ENCODE measurements around the gene NRSN2.

The NRSN2 gene

DNA sequence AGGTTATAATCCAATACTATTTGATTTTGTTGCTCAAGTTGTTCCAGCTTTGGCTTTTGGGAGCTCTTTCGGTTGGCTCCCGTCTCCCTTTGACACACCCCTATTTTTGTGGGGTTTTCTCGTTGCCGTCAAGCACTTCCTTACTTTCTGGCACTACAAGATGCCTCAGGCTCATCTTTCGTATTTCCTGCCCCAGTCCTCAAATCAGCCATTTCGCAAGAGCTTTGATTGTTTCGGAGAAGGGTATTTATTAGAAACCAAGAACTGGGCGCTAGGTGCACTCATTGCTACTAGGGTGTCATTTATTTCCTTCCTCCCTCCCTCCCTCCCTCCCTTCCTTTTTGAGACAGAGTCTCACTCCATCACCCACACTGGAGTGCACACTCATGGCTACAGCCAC lies 34.8 kb upstream of the NRSN2 start:
- no peaks in the 10 kb centered on the region for H3K27me3 Mint-ChIP-seq
- peaks cover 6 to 7% of the 10 kb centered on the region in 2 donors for H3K4me1 Mint-ChIP-seq (ENCODE audit: low read depth in 2 of 2)
- peaks cover 3% of the 10 kb centered on the region for H3K36me3 Mint-ChIP-seq (ENCODE audit: insufficient read depth)
- H3K9me3 Mint-ChIP-seq, result no peaks in the 10 kb centered on the region
- no peak for DNase-seq
- no peak for ATAC-seq (replicated peaks)
- H3K4me3 Mint-ChIP-seq, result no peak overlapping the region
- no peak overlapping the region for H3K27ac Mint-ChIP-seq

DNA sequence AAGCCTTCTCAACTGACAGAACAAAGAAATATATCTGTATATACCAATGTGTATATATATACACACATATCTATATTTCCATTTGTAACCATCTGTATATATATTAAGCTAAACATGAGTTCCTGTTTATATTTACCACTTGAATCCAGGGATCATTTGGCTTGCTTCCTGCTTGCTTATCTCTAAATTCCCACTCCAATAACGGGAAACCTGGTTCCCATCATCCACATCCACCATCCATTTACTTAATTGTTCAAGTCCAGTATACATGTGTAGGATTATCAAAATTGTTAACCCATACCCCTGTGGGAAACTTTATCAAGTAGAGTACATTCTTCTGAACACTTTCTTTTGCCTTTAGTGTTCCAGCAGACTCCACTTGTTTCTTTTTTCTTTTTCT lies 34.0 kb upstream of the NRSN2 start:
- no peak for ATAC-seq (replicated peaks)
- Mint-ChIP-seq H3K27ac (no peak overlapping the region), H3K9me3 (no peaks in the 10 kb centered on the region), H3K36me3 (ENCODE audit: insufficient read depth) (peaks cover 3% of the 10 kb centered on the region), H3K4me1 (ENCODE audit: low read depth in 2 of 2) (peaks cover 6 to 7% of the 10 kb centered on the region in 2 donors), H3K27me3 (no peaks in the 10 kb centered on the region), H3K4me3 (no peak overlapping the region)
- no peak for DNase-seq

DNA sequence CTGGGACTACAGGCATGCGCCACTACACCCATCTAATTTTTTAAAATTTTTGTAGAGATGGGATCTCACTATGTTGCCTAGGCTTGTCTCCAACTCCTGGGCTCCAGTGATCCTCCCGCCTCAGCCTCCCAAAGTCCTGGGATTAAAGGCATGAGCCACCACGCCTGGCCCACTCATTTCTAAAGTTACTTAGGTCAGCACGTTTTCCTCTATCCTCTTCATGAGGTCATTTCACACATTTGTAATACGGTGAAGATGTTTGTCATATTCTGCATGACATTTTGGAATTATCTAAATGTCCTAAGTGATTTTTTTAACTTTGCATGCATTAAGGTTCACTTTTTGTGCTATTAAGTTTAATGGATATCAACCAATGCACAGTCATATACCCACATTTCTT lies 33.5 kb upstream of the NRSN2 start:
- H3K27me3 Mint-ChIP-seq, result no peaks in the 10 kb centered on the region
- no peak for ATAC-seq (replicated peaks)
- H3K36me3 Mint-ChIP-seq (ENCODE audit: insufficient read depth), result peaks cover 3% of the 10 kb centered on the region
- no peaks in the 10 kb centered on the region for H3K9me3 Mint-ChIP-seq
- H3K27ac Mint-ChIP-seq, result no peak overlapping the region
- H3K4me3 Mint-ChIP-seq, result no peak overlapping the region
- DNase-seq, result no peak
- H3K4me1 Mint-ChIP-seq (ENCODE audit: low read depth in 2 of 2), result peaks cover 6 to 7% of the 10 kb centered on the region in 2 donors

DNA sequence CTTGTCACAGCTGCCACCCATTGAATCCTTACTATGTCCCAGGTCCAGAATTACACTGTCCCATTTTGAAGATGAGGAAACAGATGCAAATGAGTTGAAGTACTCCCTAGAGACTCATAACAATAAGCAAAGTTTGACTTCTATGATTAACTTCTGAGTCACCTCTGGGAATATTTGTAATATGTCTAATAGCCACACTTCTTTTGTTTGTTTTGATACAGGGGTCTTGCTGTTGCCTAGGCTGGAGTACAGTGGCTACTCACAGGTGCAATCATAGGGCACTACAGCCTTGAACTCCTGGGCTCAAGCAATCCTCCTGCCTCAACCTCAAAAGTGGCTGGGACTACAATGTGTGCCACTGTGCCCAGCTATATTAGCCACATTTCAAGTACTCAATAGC lies 33.0 kb upstream of the NRSN2 start:
- Mint-ChIP-seq H3K27me3 (no peaks in the 10 kb centered on the region), H3K27ac (no peak overlapping the region), H3K4me3 (no peak overlapping the region), H3K36me3 (ENCODE audit: insufficient read depth) (peaks cover 8% of the 10 kb centered on the region), H3K9me3 (no peaks in the 10 kb centered on the region), H3K4me1 (ENCODE audit: low read depth in 2 of 2) (peaks cover 6 to 7% of the 10 kb centered on the region in 2 donors)
- no peak for ATAC-seq (replicated peaks)
- DNase-seq, result no peak

DNA sequence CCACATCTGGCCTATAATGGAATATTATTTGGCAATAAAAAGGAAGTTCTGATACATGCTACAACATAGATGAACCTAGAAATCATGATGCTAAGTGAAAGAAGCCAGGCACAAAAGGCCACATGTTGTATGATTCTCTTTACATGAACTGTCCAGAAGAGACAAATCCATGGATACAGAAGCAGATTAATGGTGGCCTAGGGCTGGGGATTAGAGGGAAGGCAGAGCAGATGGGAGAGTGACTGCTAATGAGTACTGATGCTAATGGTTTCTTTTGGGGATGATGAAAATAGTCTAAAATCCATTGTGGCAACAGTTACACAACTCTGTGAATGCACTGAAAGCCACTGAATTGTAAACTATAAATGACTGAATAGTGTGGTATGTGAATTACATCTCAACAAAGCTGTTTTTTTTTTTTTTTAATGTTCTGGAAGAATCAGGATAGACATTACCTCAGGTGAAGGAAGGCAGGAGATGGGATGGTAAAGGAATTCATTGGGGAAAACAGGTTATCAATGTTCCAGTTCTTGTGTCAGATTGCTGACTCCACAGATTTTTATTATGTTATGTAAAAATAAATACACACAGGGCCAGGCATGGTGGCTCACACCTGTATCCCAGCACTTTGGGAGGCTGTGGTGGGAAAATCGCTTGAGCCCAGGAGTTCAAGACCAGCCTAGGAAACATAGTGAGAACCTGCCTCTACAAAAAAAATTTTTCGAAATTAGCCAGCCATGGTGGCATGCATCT lies 30.4 kb upstream of the NRSN2 start:
- Mint-ChIP-seq H3K9me3 (no peaks in the 10 kb centered on the region), H3K27ac (no peak overlapping the region), H3K36me3 (ENCODE audit: insufficient read depth) (peaks cover 4% of the 10 kb centered on the region), H3K4me1 (ENCODE audit: low read depth in 2 of 2) (no peaks in the 10 kb centered on the region), H3K27me3 (no peaks in the 10 kb centered on the region), H3K4me3 (no peak overlapping the region)
- ATAC-seq (replicated peaks) (no peak), DNase-seq (no peak)

DNA sequence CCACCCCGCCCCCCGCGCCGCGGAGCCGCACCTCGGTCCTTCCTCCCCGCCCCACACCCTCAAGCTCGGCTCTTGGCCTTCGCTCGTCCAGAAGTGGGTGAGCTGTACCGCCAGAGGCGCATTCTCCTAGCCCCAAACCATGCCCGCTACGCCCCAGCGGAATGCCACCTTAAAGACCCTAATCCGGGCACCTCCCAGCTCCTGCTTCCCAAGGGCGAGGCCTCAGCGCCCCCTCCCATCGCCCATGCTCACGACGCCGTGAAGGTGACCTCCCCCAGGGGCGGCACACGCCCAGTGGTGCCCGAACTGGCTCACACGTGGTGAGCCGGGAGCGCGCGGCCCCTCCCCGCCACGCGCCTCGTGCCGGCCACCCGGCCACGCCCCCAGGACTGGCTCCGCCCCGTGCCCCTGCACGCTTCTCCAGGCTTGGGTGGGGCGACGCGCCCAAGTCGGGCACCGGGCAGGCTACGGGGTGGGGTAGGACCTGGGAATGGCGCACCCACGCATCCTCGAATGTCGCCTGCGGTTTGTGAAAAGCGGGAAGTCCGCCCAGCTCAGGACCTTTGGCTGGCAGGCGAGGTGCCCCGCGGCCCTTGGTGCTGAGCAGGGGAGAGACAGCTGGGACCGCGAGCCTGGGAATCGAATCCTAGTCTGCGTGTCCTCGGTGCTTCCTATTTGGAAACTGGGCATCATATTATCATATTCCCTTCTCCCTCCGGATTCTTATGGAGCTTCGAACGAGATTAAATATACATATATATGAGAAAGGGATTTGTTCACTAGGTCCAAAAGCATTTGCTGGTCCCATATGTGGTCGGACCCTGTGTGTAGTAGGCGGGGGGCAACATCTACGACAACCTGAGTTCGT lies 22.5 kb upstream of the NRSN2 start:
- H3K4me3 Mint-ChIP-seq, result peak overlapping the region; percentile 89 to 92
- no peaks in the 10 kb centered on the region for H3K9me3 Mint-ChIP-seq
- H3K27ac Mint-ChIP-seq, result peak overlapping the region; percentile 72 to 84
- DNase-seq (peak; percentile 87 to 89 (median 88)), ATAC-seq (replicated peaks) (peak; percentile 69)
- peaks cover 18% of the 10 kb centered on the region for H3K36me3 Mint-ChIP-seq (ENCODE audit: insufficient read depth)
- H3K27me3 Mint-ChIP-seq, result no peaks in the 10 kb centered on the region
- H3K4me1 Mint-ChIP-seq (ENCODE audit: low read depth in 2 of 2), result peaks cover 3 to 6% of the 10 kb centered on the region in 2 donors

DNA sequence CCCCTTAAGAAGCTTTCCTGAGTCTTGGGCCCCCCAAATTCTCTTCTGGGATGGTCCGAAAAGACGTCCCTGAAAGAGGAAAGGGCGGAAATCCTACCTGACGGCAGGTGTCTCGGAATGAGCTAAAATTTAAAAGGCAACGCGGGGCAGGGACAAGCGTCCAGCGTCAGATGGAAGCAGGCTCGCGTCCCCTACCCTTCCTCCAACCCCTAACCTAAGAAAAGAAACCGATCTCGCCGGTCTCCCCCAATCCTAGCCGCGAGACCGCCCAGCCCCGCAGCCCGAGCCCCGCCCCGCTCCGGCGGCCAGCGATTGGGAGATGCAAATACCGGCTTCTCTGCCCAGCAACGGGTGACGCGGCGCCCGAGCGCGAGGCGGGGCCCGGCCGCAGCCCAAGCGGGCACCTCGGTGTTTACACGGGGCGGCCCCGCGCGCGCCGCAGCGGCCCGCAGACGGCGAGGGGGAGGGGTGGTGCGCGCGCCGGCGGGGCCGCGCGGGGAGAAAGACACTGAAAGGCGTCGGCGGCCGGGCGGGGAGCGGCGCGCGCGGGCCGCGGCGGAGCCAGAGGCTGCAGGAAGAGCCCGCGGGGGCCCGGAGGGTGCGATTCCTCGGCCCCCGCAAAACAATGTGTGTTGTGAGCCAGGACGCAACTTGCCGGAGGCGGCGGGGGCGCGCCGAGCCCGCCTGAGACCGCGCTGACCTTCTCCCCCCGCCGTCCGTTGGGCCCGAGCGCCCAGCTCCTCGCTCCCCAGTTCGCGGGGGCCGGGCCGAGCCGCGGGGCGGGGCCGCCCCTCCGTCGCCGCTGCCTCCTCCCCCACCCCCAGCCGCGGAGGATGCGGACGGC lies 21.6 kb upstream of the NRSN2 start, which contains the start of gene SOX12:
Gene SOX12 (plus strand): TSS at position 508 of the 844 bp plus-strand sequence. CDS start 373 bp downstream, outside the sequence.
- no peaks in the 10 kb centered on the region for H3K9me3 Mint-ChIP-seq
- peak within 1 kb of the TSS; percentile 89 to 92 for H3K4me3 Mint-ChIP-seq
- ATAC-seq (replicated peaks) (peak; percentile 78), DNase-seq (peak; percentile 97)
- peak within 1 kb of the TSS; percentile 72 to 84 for H3K27ac Mint-ChIP-seq
- peaks cover 6 to 7% of the 10 kb centered on the region in 2 donors for H3K4me1 Mint-ChIP-seq (ENCODE audit: low read depth in 2 of 2)
- H3K36me3 Mint-ChIP-seq (ENCODE audit: insufficient read depth), result peaks cover 21% of the 10 kb centered on the region
- H3K27me3 Mint-ChIP-seq, result no peaks in the 10 kb centered on the region

DNA sequence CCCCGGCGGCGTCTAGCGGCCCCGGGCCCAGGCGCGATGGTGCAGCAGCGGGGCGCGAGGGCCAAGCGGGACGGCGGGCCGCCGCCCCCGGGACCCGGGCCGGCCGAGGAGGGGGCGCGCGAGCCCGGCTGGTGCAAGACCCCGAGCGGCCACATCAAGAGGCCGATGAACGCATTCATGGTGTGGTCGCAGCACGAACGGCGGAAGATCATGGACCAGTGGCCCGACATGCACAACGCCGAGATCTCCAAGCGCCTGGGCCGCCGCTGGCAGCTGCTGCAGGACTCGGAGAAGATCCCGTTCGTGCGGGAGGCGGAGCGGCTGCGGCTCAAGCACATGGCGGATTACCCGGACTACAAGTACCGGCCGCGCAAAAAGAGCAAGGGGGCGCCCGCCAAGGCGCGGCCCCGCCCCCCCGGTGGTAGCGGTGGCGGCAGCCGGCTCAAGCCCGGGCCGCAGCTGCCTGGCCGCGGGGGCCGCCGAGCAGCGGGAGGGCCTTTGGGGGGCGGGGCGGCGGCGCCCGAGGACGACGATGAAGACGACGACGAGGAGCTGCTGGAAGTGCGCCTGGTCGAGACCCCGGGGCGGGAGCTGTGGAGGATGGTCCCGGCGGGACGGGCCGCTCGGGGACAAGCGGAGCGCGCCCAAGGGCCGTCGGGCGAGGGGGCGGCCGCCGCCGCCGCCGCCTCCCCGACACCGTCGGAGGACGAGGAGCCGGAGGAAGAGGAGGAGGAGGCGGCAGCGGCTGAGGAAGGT lies 20.8 kb upstream of the NRSN2 start:
- Mint-ChIP-seq H3K27ac (no peak overlapping the region), H3K4me3 (peak overlapping the region; percentile 78 to 80), H3K27me3 (no peaks in the 10 kb centered on the region), H3K9me3 (no peaks in the 10 kb centered on the region), H3K36me3 (ENCODE audit: insufficient read depth) (peaks cover 22% of the 10 kb centered on the region), H3K4me1 (ENCODE audit: low read depth in 2 of 2) (peaks cover 9% of the 10 kb centered on the region in 2 donors)
- DNase-seq, result peak; percentile 21 to 35 (median 31)
- ATAC-seq (replicated peaks), result no peak

DNA sequence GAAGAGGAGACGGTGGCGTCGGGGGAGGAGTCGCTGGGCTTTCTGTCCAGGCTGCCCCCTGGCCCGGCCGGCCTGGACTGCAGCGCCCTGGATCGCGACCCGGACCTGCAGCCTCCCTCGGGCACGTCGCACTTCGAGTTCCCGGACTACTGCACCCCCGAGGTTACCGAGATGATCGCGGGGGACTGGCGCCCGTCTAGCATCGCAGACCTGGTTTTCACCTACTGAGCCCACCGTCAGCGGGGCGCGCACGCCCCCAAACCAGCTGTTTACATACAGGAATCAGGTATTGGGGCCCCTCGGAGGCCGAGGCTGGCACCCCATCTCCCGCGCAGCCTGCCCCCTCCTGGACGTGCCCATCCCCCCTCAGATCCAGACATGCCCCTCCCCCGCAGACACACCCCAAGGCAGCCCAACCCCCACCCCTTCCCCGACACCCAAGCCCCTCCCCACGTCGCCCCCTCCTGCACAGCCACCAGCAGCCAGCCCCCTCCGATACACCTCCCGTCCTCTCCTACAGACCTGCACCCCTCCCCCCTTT lies 20.2 kb upstream of the NRSN2 start:
- Mint-ChIP-seq H3K9me3 (no peaks in the 10 kb centered on the region), H3K4me3 (peak overlapping the region; percentile 78 to 80), H3K4me1 (ENCODE audit: low read depth in 2 of 2) (peaks cover 9% of the 10 kb centered on the region in 2 donors), H3K36me3 (ENCODE audit: insufficient read depth) (peaks cover 22% of the 10 kb centered on the region), H3K27me3 (no peaks in the 10 kb centered on the region), H3K27ac (peak overlapping the region in 1 of 2 donors; percentile 77)
- ATAC-seq (replicated peaks), result no peak
- peak in 1 of 3 experiments; percentile 26 for DNase-seq

DNA sequence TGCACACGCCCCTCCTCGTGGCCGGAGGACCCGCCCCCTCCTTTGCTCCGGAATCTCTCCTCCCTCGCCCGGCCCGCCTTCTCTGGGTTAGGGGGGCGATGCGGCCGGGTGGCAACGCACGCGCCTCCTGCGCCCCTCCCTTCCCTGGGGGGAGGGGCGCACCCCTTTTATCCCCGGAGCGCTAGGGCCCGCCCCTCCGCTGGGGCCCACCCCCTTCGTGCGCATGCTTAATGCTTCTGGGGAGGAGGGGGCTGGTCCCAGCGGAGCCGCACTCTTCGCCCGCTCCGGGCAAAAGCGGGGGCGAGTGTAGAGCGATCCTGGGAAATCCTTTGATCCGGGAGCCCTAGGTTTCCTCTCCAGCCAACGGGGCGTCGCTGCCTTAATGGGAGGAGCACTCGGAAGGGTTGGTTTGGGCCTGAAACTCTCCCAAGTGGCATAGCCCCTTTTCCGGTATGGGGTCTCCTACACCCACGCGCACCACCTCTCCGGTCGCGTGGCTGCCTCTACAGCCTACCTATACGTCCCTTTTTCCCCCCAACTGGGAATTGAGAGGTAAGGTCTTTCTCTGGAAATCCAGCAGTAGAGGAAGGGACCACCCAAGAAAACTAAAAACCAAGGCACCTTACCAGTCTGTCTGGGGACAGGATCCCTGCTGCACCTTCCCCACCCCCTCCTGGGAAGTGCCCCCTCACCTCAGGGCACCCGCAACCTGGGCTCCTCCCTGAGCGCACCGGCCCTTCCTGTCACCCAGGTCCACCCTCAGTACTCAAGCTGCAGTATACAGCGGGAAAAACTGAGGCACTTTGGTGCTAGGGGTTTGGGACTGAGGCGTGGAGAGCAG lies 19.5 kb upstream of the NRSN2 start:
- DNase-seq, result peak; percentile 46 to 56 (median 51)
- peak overlapping the region in 1 of 2 donors; percentile 77 for H3K27ac Mint-ChIP-seq
- no peaks in the 10 kb centered on the region for H3K9me3 Mint-ChIP-seq
- peaks cover 22% of the 10 kb centered on the region for H3K36me3 Mint-ChIP-seq (ENCODE audit: insufficient read depth)
- H3K4me1 Mint-ChIP-seq (ENCODE audit: low read depth in 2 of 2), result peaks cover 9% of the 10 kb centered on the region in 2 donors
- H3K4me3 Mint-ChIP-seq, result peak overlapping the region; percentile 78 to 80
- H3K27me3 Mint-ChIP-seq, result no peaks in the 10 kb centered on the region
- ATAC-seq (replicated peaks), result no peak

DNA sequence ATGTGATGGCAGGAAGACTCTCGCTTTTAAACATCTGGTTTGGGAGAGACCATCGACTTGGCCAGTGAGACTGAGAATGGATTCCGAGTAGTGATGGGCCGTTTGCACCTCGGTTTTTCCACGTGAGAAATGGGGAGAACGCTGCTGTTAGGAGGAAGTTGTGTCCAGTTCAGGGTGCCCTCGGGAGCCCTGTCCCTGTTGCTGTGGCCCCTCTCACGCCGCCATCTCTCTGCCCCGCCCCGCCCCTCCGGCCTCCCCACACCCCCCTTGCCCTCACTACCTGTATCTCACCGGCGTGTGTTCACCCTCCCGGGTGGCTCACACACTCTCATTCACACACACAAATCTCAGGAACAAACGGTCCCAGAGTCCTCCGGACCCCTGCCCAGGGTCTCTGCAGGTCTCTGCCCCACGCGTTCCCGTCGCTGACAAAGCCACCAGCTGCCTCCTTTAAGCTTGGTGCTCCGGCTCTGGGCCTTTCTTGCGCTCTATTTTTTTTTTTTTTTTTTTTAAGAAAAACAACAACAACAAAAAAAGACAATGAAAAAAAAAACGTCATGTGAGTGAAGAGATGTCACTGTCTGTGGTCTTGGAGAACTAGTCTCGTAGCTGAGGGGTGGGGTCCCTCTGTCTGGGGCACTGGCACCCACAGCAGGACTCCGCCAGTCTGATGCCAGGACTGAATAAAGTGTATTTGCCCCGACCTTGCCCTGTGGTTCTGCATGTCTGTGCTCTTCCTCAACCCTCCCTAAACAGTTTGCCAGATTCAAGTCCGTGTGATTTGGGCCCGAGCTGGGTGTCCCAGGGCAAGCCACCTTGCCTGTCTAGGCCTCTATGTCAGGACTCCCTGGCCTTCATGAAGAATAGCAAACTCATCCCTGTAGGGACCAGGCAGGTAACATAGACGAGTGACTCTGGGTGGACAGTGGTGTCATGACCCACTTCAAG lies 18.6 kb upstream of the NRSN2 start:
- H3K4me3 Mint-ChIP-seq, result peak overlapping the region; percentile 78 to 80

More for the DNA sequence above, 18.6 kb upstream of the NRSN2 start:
- no peaks in the 10 kb centered on the region for H3K9me3 Mint-ChIP-seq
- ATAC-seq (replicated peaks) (no peak), DNase-seq (no peak)
- H3K4me1 Mint-ChIP-seq (ENCODE audit: low read depth in 2 of 2), result peaks cover 9% of the 10 kb centered on the region in 2 donors
- peak overlapping the region; percentile 10 to 22 for H3K27ac Mint-ChIP-seq
- H3K27me3 Mint-ChIP-seq, result no peaks in the 10 kb centered on the region
- H3K36me3 Mint-ChIP-seq (ENCODE audit: insufficient read depth), result peaks cover 22% of the 10 kb centered on the region

All from effector memory CD8-positive, alpha-beta T cell (primary cell).